NCI-H2196 treated with DMSO at 0.1 percent for 48 hours (cell line): ENCODE measurements around the gene PSMG2.
"Not testable (repeated sequence)": the region's sequence is repeated elsewhere in the genome, so short reads cannot be mapped to it uniquely, and the experiment has no call there.

ENCODE experiments used
- DNase-seq: peaks from one replicate; lab custom pipeline; 2025; ENCODE audit not compliant: unreplicated experiment; lab: John Stamatoyannopoulos, UW

PSMG2 gene

DNA sequence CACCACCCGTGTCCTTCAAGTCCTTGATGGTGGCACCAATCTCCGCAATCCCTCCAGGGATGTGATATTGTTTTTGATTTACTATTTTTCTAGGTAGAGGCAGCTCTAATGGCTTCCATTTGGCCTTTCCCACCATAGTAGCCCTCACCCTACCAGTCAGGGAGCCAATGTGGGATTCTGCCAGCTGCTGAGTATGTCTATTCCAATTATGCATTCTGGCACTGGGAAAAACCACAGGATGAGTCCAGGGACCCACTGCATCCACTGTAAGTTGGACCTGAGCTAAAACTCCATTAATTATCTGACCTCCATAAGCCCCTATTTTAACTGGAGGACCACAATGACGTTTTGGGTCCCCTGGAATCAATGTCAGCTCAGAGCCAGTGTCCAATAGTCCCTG, 55.7 kb downstream of the PSMG2 start:
- DNase-seq, result not testable (repeated sequence)

DNA sequence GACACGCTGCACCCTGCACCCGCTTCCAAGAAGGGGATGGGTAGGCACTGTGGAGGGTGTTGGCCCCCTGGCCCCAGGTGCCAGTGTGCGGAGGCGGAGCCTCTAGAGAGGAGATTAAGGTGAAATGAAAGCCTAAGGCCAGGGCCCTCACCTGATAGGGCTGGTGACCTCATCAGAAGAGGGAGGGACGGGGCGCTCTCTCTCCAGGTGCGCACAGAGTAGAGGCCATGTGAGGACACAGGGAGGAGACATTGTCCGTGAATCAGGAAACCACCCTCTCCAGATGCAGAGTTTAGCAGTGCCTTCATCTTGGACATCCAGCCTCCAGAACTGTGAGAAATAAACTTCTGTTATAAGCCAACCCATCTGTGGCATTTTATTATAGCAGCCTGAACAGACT, 62.3 kb downstream of the PSMG2 start:
- DNase-seq, result peak; percentile 51

DNA sequence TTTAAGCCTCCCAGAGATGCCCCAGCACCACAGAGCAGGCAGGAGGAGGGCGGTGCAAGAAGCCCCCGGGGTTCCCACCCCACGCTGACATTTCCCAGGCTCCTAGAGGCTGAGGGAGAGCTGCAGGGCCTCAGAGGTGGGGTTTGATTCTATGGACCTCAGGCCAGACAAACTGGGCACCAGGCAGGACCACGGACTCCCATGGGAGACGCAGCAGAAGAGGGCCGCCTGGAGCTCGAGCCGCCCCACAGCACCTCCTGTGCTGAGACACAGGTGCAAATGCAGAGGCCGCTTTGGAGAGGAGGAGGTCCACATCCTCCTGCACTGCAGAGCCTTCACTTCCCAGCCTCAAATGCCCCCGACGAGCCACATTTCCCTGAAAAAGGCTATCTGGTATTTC, 62.7 kb downstream of the PSMG2 start:
- DNase-seq, result no peak

DNA sequence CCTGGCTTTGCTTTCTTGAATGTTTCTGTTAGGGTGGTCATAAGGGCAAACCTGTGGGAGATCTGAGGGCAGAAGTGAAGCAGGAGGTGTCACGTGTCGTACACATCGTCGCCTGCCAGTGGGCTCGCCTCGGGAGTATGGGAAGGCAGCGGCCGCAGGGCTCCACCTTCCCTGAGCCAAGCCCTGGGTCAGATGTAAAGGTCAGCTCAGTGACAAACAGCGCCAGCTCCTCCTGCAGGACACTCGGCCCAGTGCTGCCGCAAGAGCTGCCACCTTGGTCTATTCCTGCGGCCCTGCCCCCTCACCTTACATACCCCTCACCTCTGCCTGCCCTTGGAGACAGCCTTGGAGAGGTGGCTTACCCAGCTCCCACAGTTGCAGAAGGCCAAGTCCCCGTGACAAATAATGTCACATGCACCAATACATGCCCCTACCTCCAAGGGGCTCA, 64.2 kb downstream of the PSMG2 start:
- no peak for DNase-seq

DNA sequence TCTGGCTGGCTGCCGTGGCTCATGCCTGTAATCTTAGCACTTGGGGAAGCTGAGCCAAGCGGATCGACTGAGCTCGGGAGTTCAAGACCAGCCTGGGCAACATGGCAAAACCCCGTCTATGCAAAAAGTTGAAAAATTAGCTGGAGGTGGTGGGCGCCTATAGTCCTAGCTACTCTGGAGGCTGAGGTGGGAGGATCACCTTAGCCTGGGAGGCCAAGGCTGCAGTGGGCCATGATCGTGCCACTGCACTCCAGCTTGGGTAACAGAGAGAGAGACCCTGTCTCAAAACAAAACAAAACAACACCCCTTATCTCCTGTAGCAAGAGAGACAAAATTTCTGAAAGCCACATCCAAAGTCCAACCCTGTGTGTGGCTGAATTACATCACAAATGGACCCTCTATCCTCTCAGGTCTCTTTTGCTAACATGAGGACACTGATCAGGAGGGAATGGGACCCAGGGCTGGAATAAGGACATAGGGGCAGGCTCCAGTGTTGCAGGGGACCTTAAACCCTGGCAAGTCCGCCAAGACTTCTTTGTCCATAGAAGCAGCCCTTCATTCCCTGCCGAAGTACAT, 64.8 kb downstream of the PSMG2 start:
- DNase-seq, result no peak

DNA sequence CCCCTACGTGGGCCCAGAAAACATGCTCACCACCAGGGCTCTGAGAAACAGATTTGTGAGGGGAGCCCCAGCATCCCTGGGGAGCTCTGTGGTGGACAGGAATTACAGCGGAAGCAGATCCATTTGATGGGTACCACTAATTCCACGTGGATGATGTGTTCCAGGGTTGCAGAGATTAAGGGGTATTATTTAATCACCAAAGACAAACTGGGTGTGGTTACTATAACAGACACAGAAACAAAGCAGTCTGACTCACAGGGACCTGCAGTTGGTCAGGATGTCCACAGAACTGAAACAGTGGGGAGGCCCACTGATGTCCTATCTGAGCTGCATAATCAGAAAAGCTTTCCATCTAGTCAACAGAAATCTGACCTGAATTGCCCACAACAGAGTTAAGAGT, 65.8 kb downstream of the PSMG2 start:
- DNase-seq, result no peak

DNA sequence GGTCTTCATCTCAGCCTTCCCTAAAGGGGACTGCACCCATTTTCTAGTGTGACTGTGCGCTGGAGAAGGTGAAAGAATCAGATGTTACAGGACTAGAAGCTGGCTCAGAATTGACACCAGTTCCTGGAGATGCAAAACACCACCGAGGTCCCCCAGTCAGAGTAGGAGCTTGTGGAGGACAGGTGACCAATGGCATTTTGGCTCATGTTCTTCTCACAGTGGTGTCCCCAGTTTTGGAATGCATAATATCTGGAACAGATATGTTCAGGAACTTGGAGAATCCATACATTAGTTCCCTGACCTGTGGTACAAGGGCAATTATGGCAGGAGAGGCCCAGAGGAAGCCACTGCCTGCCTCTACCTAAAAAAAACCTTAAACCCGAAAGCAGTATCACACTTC, 66.3 kb downstream of the PSMG2 start:
- no peak for DNase-seq

DNA sequence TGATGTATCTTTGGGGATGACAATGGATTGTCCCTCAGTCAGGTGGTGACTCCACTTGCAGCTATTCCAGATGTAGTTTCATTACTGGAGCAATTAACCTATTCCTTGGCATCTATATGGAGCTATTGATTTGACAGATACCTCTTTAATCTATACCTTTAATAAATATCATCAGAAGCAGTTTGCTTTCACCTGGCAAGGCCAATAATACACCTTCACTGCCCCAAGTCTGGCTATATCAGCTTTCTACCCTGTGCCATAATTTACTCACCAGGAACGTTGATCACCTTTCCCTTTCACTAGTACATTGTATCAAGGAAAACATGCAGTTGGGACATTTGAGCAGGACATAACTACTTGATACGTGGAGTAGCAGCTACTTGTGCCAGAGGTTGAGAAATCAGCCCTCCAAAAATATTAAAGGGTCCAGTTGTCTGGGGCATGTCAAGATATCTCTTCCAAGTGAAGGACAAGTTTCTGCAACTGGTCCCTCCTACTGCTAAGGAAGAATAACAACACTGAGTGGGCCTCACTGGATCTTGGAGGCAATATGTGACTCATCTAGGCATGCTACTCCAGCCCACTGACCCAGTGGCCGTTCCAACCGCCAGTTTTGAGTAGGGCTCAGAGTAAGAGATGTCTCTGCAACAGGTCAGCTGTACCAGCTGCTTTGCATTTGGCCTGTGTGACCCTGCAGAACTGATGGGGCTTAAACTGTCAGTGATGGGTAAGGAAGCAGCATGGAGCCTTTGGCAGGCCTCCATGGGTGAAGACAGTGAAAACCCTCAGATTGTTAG, 67.0 kb downstream of the PSMG2 start:
- no peak for DNase-seq

DNA sequence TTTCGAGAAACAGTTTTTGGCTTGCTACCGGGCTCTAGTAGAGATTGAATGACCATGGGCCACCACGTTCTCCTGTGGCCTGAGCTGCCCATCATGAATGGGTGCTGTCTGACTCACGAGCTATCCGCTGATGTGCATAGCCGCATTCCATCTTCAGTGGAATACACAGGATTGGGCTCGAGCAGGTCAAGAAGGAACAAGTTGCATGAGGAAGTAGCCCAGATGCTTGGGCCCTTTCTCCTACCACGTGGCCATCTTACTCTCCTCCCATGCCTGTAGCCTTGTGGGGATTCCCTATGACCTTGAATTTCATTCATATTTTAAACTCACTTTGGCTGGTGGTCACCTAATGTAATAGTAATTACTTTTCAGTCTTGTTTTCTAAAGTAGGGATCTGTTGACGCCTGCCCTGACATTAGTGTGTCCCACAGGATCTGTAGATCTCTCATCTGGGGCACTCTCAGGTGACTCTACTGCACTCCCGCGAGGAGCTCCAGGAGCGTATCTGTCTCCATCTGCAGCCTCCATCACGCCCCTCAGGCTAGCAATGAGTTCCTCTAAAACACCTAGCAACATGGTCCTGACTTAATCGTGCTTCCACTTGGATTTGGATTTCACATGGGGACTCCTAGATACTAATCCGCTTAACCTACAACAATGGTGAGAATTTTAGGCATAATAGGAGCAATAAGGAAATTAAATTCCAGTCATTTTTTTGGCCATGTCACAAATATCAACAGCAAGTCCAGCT, 67.8 kb downstream of the PSMG2 start:
- no peak for DNase-seq

DNA sequence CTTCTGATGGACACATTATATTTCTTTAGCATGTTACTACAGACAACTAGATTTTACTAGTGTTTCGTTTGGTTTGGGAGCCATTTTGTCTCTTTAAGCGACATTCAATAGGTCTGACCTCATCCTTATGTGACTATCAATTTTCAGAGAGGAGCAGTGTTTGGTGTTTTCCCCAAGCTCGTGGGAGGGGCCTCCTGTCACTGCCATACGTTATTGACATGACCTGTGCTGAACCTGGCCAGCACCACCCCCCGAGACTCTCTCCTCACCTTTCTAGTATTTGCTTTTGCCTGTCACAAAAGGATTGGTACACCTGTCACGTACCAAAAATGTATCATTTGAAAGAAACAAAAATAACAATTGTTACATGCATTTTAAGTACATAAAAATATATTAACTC, 69.3 kb downstream of the PSMG2 start:
- DNase-seq, result no peak

DNA sequence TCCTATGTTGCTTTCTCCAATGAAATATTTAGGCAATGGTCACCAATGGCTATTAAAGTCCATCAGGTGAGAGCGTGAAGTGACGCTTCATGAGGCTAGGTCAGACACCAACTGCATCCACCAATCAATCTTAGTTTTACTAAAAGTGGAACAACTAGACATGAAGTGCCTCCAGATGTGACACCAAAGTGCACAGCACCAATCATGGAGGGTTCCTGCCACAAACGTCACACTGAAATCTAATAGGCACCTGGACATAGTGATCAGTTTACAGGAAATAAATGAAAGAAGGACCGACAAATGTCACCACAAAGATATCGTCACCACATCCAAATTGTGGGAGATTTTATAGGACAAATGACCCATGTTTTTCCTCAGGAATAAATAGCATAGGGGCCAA, 70.5 kb downstream of the PSMG2 start:
- no peak for DNase-seq

DNA sequence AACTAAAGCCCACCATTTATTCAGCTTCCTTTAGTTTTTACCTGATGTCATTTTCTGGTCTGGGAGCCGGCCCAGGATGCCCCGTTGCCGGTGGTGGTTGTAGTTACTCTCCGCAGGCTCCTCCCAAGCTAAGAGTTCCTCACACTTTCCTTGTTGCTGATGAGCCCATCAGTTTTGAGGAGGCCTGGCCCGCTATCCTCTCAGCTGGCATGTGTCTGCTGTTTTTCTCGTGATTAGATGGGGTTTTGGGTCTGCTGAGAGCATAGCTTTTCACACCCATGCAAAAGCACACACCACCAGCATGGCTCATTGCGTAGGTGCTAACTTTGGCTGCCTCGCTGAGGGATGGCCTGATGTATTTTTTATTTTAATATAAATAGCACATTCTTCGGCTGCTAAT, 72.1 kb downstream of the PSMG2 start:
- DNase-seq, result no peak
